ENCODE results near the gene ADPRM. TPM values are rescaled to one million over a fixed set of nuclear protein-coding genes. Genes with fewer than 3 reads are reported as not detected.

Gene ADPRM
- total and polyA plus RNA-seq, 2 experiments from 2014 or later: 7.7 to 17.8 TPM

DNA sequence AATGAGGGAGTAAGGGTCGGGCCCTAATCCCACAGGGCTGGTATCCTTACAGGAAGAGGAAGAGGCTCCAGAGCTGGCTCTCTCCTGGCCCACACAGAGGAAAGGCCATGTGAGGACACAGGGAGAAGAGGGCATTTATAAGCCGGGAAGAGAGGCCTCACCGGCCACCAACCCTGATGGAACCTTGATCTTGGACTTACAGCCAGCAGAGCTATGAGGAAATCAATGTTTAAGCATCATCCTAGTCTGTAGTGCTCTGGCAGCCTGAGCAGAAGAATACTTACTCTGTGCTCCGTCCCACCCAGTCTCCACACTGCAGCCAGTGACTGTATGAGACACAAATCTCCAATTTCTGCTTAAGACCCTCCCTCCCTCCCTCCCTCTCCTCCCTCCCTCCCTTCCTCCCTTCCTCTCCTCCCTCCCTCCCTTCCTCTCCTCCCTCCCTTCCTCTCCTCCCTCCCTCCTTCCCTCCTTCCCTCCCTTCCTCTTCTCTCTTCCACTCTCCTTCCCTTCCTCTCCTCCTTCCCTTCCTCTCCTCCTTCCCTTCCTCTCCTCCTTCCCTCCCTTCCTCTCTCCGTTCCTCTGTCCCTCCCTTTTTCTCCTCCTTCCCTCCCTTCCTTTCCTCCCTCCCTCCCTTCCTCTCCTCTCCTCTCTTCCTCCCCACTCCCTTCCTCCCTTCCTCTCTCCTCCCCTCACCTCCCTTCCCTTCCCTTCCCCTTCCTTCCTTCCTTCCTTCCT is 41.3 kb downstream of the ADPRM start:
- H4K20me1 ChIP-seq (ENCODE audit: insufficient read depth, poor library complexity, severe bottlenecking): no peaks in the 10 kb centered on the region
- H3K9me2 ChIP-seq (replicated peaks; ENCODE audit: insufficient read depth): no peaks in the 10 kb centered on the region
- H2AFZ ChIP-seq: no peak overlapping the region
- H3K4me3 ChIP-seq: no peak overlapping the region
- no peaks in the 10 kb centered on the region for H3K79me2 ChIP-seq
- TF ChIP-seq, protein P1, sequence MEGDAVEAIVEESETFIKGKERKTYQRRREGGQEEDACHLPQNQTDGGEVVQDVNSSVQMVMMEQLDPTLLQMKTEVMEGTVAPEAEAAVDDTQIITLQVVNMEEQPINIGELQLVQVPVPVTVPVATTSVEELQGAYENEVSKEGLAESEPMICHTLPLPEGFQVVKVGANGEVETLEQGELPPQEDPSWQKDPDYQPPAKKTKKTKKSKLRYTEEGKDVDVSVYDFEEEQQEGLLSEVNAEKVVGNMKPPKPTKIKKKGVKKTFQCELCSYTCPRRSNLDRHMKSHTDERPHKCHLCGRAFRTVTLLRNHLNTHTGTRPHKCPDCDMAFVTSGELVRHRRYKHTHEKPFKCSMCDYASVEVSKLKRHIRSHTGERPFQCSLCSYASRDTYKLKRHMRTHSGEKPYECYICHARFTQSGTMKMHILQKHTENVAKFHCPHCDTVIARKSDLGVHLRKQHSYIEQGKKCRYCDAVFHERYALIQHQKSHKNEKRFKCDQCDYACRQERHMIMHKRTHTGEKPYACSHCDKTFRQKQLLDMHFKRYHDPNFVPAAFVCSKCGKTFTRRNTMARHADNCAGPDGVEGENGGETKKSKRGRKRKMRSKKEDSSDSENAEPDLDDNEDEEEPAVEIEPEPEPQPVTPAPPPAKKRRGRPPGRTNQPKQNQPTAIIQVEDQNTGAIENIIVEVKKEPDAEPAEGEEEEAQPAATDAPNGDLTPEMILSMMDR (IDR thresholded peaks at IDR 0.05; ENCODE audit: poor library complexity): no peak
- no peak for TF ChIP-seq EZH2 (IDR thresholded peaks at IDR 0.05; ENCODE audit: borderline replicate concordance)
- no peak for TF ChIP-seq EZH2phosphoT487 (IDR thresholded peaks at IDR 0.05; ENCODE audit: low read depth, severe bottlenecking, unreplicated experiment)
- H3K4me2 ChIP-seq: peak overlapping the region; percentile 9
- no peaks in the 10 kb centered on the region for H3K27me3 ChIP-seq
- no peak for DNase-seq (ENCODE audit: low spot score)
- H3K9me3 ChIP-seq (ENCODE audit: low read depth): no peaks in the 10 kb centered on the region
- WGBS (ENCODE audit: low lambda C conversion rate, missing lambda C conversion rate): 65% methylated on average over 3 of the region's 5 CpGs
- no peaks in the 10 kb centered on the region for H3K36me3 ChIP-seq (replicated peaks; ENCODE audit: insufficient read depth, low read depth)
- H3K4me1 ChIP-seq (ENCODE audit: insufficient read depth): peaks cover 9% of the 10 kb centered on the region
- H3K27ac ChIP-seq: peak overlapping the region; percentile 81

DNA sequence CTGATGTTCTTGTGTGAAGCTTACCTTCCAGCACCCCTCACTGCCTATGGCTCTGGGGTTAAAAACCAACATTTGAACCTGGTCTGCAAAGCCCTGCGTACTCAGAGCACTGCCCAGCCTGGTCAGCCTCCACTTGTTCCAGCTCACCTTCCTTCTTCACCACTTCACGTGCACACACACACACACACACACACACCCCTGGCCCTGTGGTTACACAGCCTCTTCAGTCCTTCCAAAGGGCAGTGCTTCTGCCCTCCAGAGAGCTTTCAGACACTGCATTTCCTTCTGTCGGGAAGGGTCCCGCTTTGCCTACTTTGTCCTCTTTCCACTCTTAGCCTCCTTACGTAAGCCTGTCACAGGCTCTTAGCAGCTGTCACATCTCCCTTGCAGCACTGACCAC is 42.0 kb downstream of the ADPRM start:
- Histone ChIP-seq H3K9me2 (replicated peaks; ENCODE audit: insufficient read depth) (no peaks in the 10 kb centered on the region), H3K27ac (peak overlapping the region; percentile 20), H3K4me2 (no peak overlapping the region), H3K4me1 (ENCODE audit: insufficient read depth) (peaks cover 9% of the 10 kb centered on the region), H3K27me3 (no peaks in the 10 kb centered on the region), H4K20me1 (ENCODE audit: insufficient read depth, poor library complexity, severe bottlenecking) (no peaks in the 10 kb centered on the region), H3K4me3 (no peak overlapping the region), H3K36me3 (replicated peaks; ENCODE audit: insufficient read depth, low read depth) (no peaks in the 10 kb centered on the region), H3K79me2 (no peaks in the 10 kb centered on the region), H3K9me3 (ENCODE audit: low read depth) (no peaks in the 10 kb centered on the region), H2AFZ (no peak overlapping the region)
- TF ChIP-seq EZH2phosphoT487 (IDR thresholded peaks at IDR 0.05; ENCODE audit: low read depth, severe bottlenecking, unreplicated experiment): no peak
- TF ChIP-seq EZH2 (IDR thresholded peaks at IDR 0.05; ENCODE audit: borderline replicate concordance): no peak
- TF ChIP-seq, protein P1 (IDR thresholded peaks at IDR 0.05; ENCODE audit: poor library complexity): no peak
- DNase-seq (ENCODE audit: low spot score): no peak
- WGBS (ENCODE audit: low lambda C conversion rate, missing lambda C conversion rate): 71% methylated on average over 5 of the region's 5 CpGs

DNA sequence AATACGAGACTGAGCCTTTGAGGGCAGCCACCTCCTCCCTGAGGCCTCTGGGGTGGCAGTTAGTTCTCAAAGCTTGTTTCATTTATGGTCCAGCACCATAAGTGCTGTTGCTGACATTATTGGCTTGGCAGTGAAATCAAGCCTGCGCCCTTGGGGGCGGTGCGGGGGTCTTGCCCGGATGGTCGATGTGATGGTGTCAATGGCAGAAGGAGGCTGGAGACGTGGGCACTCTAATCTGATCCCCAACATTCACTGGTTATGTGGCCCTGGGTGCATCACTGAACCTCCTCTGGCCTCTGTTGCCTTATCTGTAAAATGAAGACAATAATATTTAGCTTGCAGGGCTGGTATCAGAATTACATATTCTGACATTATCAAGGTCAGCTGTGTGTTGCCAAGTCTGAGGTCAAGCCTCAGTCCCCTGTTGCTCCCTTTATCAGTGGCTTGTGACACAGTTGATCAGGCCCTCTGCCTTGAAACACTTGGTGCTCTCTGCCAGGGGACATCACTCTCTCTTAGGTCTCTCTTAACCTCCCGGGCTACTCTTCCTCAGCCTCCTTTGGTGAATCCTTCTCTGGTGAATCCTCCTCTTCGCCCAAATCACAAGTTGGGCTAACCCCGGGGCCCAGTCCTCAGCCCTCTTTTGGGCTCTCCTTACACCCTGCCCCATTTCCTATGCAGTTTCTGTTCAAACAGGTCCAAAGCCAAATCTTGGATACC is 44.2 kb downstream of the ADPRM start:
- H4K20me1 ChIP-seq (ENCODE audit: insufficient read depth, poor library complexity, severe bottlenecking): no peaks in the 10 kb centered on the region
- 94% methylated on average over 10 of the region's 10 CpGs for whole genome bisulfite sequencing (ENCODE audit: low lambda C conversion rate, missing lambda C conversion rate)
- H3K4me2 ChIP-seq: no peak overlapping the region
- H3K27ac ChIP-seq: no peak overlapping the region
- peaks cover 12% of the 10 kb centered on the region for H3K4me1 ChIP-seq (ENCODE audit: insufficient read depth)
- H3K9me2 ChIP-seq (replicated peaks; ENCODE audit: insufficient read depth): no peaks in the 10 kb centered on the region
- H3K79me2 ChIP-seq: no peaks in the 10 kb centered on the region
- DNase-seq (ENCODE audit: low spot score): no peak
- H2AFZ ChIP-seq: no peak overlapping the region
- H3K36me3 ChIP-seq (replicated peaks; ENCODE audit: insufficient read depth, low read depth): no peaks in the 10 kb centered on the region
- H3K27me3 ChIP-seq: no peaks in the 10 kb centered on the region
- TF ChIP-seq EZH2phosphoT487 (IDR thresholded peaks at IDR 0.05; ENCODE audit: low read depth, severe bottlenecking, unreplicated experiment) (no peak), EZH2 (IDR thresholded peaks at IDR 0.05; ENCODE audit: borderline replicate concordance) (no peak)
- TF ChIP-seq, protein P1 (IDR thresholded peaks at IDR 0.05; ENCODE audit: poor library complexity): no peak
- no peak overlapping the region for H3K4me3 ChIP-seq
- H3K9me3 ChIP-seq (ENCODE audit: low read depth): no peaks in the 10 kb centered on the region
